ENCODE results near the gene RERGL. TPM values are rescaled to one million over a fixed set of nuclear protein-coding genes. Genes with fewer than 3 reads are reported as not detected.

RERGL gene
- total RNA-seq, 1 experiment from 2014 or later, result not detected

DNA sequence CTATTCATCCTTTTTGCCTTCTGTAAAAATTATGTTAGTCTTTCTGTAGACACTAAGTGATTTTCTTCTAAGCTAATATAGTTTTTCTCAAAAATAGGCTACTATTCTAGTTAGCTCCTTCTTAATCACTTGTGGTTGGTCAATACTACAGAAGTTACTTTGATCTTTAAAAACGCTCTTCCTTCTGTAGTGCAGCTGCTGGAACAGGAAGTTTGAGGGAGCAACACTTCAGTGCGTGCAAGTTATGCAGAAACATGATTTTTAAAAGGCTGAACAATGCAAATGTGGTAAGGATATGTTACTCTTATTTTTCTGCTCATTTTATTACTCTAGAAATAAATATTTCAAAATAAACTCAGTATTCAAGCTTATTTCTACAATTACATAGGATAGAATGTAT lies 11.1 kb upstream of the RERGL start:
- H3K79me2 ChIP-seq (ENCODE audit: low read depth), result no peaks in the 10 kb centered on the region
- H3K9me2 ChIP-seq (ENCODE audit: insufficient read depth), result no peaks in the 10 kb centered on the region
- H3K9me3 ChIP-seq (ENCODE audit: insufficient read depth, low read depth), result no peaks in the 10 kb centered on the region
- H3F3A ChIP-seq (ENCODE audit: insufficient read depth, low read depth), result peaks cover 10% of the 10 kb centered on the region
- POLR2A ChIA-PET (ENCODE audit: unreplicated experiment), result no interaction called here
- DNase-seq, result no peak
- intact Hi-C loops (cut with micrococcal nuclease; ENCODE audit: unreplicated experiment), result no loop called here
- no TSS peak for BruUV-seq (replicated peaks)
- no peaks in the 10 kb centered on the region for H3K27me3 ChIP-seq (ENCODE audit: insufficient read depth, low read depth)
- no peaks in the 10 kb centered on the region for H3K36me3 ChIP-seq (ENCODE audit: low read depth)
- no peaks in the 10 kb centered on the region for H3K4me1 ChIP-seq (replicated peaks; ENCODE audit: insufficient read depth)
- H3K4me3 ChIP-seq, result no peak overlapping the region
- no peak overlapping the region for H2AFZ ChIP-seq
- no peak for TF ChIP-seq CTCF (conservative IDR thresholded peaks at IDR 0.05)
- TF ChIP-seq EZH2 (IDR thresholded peaks at IDR 0.05; ENCODE audit: low read depth), result no peak
- no peaks in the 10 kb centered on the region for H4K20me1 ChIP-seq (ENCODE audit: insufficient read depth)
- H3K4me2 ChIP-seq, result no peak overlapping the region
- H3K27ac ChIP-seq, result no peak overlapping the region
- CTCF ChIA-PET, result no interaction called here

DNA sequence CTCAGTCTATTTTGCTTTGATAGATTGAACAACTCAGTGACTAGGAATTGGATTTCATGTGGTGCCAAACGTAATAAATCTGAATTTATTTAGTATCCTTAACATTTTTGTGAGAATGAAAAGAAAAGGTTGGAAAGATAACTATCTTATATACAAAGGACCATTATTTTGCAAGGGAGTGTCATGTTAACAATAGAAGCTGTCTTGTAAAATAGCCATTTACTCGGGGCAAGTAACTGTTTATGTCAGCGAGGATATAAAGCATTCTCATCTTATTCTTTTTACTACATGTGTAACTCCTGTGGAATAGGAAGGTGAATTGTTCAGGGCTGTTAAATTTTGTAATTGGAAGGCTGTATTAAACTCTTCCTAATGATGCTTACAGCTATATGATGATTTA lies 5.9 kb downstream of the RERGL start:
- intact Hi-C loops (cut with micrococcal nuclease; ENCODE audit: unreplicated experiment), result no loop called here
- no peak for DNase-seq
- TF ChIP-seq EZH2 (IDR thresholded peaks at IDR 0.05; ENCODE audit: low read depth) (no peak), CTCF (conservative IDR thresholded peaks at IDR 0.05) (no peak)
- Histone ChIP-seq H3K9me3 (ENCODE audit: insufficient read depth, low read depth) (no peaks in the 10 kb centered on the region), H3K4me2 (no peak overlapping the region), H3F3A (ENCODE audit: insufficient read depth, low read depth) (no peaks in the 10 kb centered on the region), H3K36me3 (ENCODE audit: low read depth) (no peaks in the 10 kb centered on the region), H3K4me1 (replicated peaks; ENCODE audit: insufficient read depth) (no peaks in the 10 kb centered on the region), H4K20me1 (ENCODE audit: insufficient read depth) (no peaks in the 10 kb centered on the region), H2AFZ (no peak overlapping the region), H3K4me3 (no peak overlapping the region), H3K27ac (no peak overlapping the region), H3K9me2 (ENCODE audit: insufficient read depth) (no peaks in the 10 kb centered on the region; the same call in 1 of the 2 replicates), H3K79me2 (ENCODE audit: low read depth) (no peaks in the 10 kb centered on the region), H3K27me3 (ENCODE audit: insufficient read depth, low read depth) (no peaks in the 10 kb centered on the region)
- no TSS peak for BruUV-seq (replicated peaks)
- POLR2A ChIA-PET (ENCODE audit: unreplicated experiment), result no interaction called here
- CTCF ChIA-PET, result interaction anchor here (1.2 kb wide), 1 partner anchor 26 kb away, joined by 3 read pairs; no protein-coding TSS in a partner anchor

GRCh38 chr12:18079541-18080246 lies 10.3 kb downstream of the RERGL start:
- H4K20me1 ChIP-seq (ENCODE audit: insufficient read depth), result no peaks in the 10 kb centered on the region
- H3K36me3 ChIP-seq (ENCODE audit: low read depth), result no peaks in the 10 kb centered on the region
- DNase-seq, result no peak
- H3K79me2 ChIP-seq (ENCODE audit: low read depth), result no peaks in the 10 kb centered on the region
- no TSS peak for BruUV-seq (replicated peaks)
- H3K4me2 ChIP-seq, result no peak overlapping the region
- no peak overlapping the region for H2AFZ ChIP-seq
- no peaks in the 10 kb centered on the region for H3F3A ChIP-seq (ENCODE audit: insufficient read depth, low read depth)
- intact Hi-C loops (cut with micrococcal nuclease; ENCODE audit: unreplicated experiment), result no loop called here
- H3K27ac ChIP-seq, result no peak overlapping the region
- ChIA-PET CTCF (no interaction called here), POLR2A (ENCODE audit: unreplicated experiment) (interaction anchor here (0.6 kb wide), 1 partner anchor 1170 kb away, joined by 4 read pairs; no protein-coding TSS in a partner anchor)
- H3K4me3 ChIP-seq, result no peak overlapping the region
- peaks cover 3% of the 10 kb centered on the region; the same call in 1 of the 2 replicates for H3K9me2 ChIP-seq (ENCODE audit: insufficient read depth)
- no peaks in the 10 kb centered on the region for H3K9me3 ChIP-seq (ENCODE audit: insufficient read depth, low read depth)
- no peak for TF ChIP-seq EZH2 (IDR thresholded peaks at IDR 0.05; ENCODE audit: low read depth)
- no peak for TF ChIP-seq CTCF (conservative IDR thresholded peaks at IDR 0.05)
- no peaks in the 10 kb centered on the region for H3K27me3 ChIP-seq (ENCODE audit: insufficient read depth, low read depth)
- H3K4me1 ChIP-seq (replicated peaks; ENCODE audit: insufficient read depth), result no peaks in the 10 kb centered on the region

Measured in PC-9 (cell line).